HL-60/S4 treated with phorbol 12-myristate 13-acetate at 8.2 ng/mL for 4 days and 3 days (cell line): Measurements from ENCODE around the gene SLC35A5.
"Not testable (repeated sequence)": the region's sequence is repeated elsewhere in the genome, so short reads cannot be mapped to it uniquely, and the experiment has no call there.

Experiments
- in situ Hi-C: fragments of 300-500 bp; cut with MboI; formaldehyde crosslinking; loops from 2 replicates; pipeline ENCODE4 v1.15.0; 2022; ENCODE audit warnings: low sequenced_read_pairs

The SLC35A5 gene, protein sequence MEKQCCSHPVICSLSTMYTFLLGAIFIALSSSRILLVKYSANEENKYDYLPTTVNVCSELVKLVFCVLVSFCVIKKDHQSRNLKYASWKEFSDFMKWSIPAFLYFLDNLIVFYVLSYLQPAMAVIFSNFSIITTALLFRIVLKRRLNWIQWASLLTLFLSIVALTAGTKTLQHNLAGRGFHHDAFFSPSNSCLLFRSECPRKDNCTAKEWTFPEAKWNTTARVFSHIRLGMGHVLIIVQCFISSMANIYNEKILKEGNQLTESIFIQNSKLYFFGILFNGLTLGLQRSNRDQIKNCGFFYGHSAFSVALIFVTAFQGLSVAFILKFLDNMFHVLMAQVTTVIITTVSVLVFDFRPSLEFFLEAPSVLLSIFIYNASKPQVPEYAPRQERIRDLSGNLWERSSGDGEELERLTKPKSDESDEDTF

DNA sequence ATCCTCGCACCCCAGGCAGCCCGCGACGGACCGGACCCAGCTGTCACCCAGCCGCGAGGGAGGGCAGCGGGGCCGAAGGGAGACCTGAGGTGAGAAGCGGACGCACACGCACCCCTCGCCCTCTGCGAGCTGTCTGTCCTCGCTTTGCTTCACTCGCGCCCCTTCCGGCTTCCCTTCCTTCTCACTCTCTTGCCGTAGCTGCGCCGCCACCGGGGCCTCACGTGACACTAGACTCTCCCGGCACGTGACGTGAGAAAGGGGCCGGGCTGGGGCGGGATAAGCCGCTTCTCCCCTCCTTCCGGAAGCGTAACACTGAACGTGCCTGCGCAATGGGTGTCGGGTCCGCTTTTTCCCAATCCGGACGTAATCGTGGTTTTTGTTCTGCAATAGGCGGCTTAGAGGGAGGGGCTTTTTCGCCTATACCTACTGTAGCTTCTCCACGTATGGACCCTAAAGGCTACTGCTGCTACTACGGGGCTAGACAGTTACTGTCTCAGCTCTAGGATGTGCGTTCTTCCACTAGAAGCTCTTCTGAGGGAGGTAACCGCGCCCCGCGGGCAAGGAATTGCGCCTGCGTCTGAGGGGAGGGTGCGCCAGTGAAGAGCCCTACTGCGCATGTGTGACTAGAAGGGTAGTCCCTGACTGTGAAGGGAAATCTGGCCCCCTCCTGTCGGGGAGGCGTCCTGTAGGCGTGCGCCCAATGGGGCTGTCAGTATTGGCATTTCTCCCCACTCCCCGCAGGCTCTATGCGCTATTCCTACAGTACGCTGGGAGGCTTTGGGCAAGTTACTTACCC lies at the start of gene SLC35A5, which contains the start of gene ATG3:
Gene SLC35A5 (plus strand): TSS at position 312 of the 796 bp plus-strand sequence. CDS start 1,359 bp downstream, outside the sequence.
Gene ATG3 (minus strand): TSS at position 229 of the 796 bp plus-strand sequence. CDS start 434 bp downstream, outside the sequence.
- in situ Hi-C loops = no loop called here

DNA sequence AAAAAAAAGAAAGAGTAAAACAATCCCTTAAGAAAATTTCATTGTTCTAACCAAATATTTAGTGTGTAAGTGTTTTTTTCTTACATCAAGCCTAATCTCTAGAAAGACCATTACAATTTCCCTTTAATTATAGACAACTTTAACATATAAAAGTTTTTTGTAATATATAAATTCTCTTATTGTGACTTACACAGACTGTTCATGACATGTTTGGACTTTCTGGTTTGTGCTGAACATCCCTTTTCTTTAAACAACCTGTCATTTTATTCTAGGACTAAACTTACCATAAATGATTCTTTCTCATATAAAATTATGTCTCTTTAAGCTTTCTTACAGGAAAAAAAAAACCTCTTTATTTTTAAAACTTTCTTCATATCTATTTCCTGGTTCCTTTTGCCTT lies 49.5 kb upstream of the SLC35A5 start:
- in situ Hi-C loops = loop anchor here (25.0 kb wide), 1 partner anchor 200 kb away; no protein-coding TSS in a partner anchor

DNA sequence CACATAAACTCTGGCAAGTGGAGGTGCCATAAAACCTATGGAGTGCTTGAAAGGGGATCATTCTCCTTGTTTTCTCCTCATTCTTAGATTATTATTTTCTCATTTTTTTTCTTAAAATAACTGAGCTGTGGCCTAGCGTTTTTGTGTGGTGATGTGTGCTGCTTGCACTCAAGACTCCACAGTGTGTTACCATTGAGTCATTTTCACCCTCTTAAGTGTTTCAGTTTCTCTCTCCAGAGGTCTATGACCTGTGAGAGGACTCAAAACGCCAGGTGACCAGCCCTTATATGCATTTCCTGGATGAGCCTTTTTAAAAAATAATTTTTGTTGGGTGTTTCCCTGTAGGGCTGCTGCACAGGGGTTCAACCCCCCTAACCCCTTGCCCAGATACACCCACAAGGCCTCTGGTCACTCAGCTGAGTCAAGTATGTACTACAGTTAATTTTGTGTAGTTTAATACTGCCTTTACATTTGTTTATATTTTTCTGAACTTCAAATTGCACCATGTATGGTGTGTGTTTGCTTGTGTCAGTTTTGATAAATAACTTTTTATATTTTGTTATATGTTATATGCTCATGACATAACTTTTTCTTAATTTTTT lies 47.2 kb upstream of the SLC35A5 start:
- in situ Hi-C loops = loop anchor here (25.0 kb wide), 1 partner anchor 202 kb away; no protein-coding TSS in a partner anchor

DNA sequence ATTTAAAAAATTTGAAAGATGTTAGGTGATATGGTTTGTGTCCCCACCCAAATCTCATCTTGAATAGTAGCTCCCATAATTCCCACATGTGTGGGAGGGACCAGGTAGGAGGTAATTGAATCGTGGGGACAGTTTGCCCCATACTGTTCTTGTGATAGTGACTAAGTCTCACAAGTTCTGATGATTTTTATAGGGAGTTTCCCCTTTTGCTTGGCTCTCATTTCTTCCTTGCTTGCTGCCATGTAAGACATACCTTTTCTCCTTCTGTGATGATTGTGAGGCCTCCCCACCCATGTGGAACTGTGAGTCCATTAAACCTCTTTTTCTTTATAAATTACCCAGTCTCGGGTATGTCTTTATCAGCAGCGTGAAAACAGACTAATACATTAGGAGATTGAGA lies 42.9 kb upstream of the SLC35A5 start:
- in situ Hi-C loops = loop anchor here (25.0 kb wide), 1 partner anchor 207 kb away; no protein-coding TSS in a partner anchor

DNA sequence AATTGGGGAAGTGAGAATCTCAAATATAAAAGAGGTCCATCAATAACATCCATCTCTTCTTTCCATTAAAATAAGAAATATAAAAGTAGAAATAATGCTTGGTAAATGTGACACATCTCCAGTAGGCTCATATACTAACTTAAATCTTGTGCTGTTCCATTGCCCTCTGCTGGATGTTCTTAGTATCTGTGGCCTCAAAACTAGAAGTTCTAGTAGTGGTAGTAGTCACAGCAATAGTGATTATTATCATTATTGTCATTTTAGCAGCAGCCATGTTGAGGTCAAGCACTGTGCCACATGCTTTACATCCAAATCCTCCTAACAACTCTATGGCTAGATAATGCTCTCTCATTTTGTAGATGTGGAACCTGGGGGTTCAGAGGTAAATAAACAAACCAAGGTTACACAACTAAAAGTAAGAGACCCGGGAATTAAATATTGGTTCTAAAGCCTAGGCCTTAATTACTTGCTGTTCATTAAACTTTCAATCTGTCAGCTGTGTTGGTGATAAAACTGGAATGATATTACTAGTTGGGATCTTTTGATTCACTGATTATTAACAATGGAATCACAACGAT lies 42.3 kb upstream of the SLC35A5 start:
- in situ Hi-C loops = loop anchor here (10.0 to 25.0 kb wide), 2 partner anchors 207 to 405 kb away; no protein-coding TSS in a partner anchor

DNA sequence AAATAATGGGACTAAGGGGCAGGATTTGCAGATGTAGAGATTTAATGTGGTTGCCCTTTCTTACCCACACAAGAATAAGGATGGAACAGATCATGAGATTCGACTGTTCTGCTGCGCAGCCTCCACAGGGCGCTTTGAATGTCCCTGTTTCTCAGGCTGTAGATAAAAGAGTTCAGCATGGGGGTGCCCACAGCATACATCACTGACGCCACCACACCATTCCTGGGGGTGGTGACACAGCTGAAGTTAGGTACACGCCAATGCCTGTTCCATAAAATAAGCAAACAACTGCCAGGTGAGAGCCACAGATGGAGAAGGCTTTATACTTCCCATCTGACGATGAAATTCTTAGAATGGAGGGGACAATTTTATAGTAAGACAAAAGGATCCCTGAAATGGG lies 37.7 kb upstream of the SLC35A5 start:
- in situ Hi-C loops = loop anchor here (10.0 to 25.0 kb wide), 2 partner anchors 212 to 409 kb away; no protein-coding TSS in a partner anchor

DNA sequence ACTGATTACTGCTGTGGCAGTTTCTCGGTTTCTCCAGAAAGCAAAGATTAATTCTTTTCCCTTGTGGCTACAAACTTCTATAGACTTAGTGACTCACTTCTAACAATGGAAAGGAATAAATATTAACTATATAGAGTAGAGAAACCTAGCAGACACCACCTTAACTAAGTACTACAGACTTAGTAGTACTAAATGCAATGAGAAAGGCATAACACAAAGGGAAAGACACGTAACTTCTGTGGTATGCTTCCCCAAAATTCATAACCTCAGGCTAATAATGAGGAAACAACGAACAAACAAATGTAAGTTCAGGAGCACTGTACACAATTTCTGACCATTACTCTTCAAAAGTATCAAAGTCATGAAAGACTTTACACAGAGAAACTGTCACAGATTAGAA lies 31.3 kb upstream of the SLC35A5 start:
- in situ Hi-C loops = no loop called here

DNA sequence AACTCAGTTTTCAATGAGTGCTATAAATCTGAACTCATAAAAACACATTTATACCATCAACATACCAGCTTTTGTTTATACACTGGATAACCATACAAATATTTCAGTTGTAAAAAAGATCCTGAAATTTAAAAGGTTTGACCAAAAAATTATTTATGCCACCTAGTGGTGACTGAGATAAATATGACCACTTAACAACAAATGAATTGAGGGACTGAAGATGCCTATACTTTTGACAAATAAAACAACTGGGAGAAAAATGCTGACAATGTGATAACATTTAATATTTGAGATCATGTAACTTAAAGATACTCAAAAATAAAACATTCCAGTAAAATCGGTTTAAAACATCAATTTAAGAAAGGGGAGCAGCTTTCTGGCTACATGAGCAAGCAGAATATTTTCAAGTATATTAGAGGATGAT lies 30.5 kb upstream of the SLC35A5 start:
- in situ Hi-C loops = no loop called here

DNA sequence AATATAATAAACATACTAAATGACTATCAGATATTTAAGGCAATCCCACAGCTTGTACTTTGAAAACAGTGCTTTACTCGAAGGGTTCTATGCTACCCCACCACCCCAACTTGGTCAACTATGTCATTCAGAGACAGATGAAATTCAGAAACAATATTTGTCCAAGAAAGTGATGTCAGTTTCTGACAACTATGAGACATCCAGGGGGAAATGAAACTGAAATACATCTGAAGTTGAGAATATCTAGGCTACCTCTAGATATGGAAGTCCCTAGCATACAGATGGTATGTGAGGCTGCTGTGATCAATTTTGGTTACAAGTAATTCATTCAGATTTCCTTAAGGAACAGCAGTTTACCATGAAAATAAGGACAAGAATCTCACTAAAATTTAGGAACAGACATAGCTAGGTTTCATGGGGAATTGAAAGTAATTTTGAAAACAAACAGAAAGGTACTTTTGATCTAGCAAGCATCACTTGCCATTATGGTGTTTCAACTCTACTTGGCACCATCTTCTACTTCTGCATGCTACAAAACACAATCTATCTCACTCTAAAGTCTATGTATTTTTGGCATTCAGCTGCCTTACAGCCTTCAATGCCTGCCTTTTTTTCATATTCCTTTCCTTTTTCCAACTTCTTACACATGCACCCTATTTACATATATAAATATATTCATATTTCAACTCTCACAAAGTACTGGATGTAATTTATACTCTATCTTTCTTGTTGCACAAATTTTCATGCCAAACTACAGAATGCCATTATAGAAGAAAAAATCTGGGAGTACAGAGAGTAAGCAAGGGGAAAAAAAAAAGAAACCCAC lies 21.8 kb upstream of the SLC35A5 start:
- in situ Hi-C loops = no loop called here

DNA sequence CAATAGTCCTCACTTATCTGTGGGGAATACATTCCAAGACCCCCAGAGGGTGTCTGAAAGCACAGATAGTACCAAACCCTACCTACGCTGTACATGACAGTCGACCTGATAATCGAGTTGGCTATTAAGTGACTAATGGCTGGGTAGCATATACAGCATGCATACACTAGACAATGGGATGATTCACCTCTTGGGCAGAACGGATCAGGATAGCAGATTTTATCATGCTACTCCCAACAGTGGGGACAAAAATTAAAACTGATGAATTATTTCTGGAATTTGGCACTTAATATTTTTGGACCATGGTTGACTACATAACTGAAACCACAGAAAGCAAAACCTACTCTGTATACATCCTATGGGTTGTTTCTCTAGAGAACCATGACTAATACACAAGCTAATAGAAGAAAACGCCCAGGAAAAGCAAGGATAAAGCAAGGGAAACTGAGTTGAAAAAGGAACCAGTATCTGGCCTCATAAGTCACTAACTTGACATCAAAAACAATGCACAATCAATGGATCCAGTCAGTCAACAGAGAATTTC lies 15.6 kb upstream of the SLC35A5 start:
- in situ Hi-C loops = no loop called here

DNA sequence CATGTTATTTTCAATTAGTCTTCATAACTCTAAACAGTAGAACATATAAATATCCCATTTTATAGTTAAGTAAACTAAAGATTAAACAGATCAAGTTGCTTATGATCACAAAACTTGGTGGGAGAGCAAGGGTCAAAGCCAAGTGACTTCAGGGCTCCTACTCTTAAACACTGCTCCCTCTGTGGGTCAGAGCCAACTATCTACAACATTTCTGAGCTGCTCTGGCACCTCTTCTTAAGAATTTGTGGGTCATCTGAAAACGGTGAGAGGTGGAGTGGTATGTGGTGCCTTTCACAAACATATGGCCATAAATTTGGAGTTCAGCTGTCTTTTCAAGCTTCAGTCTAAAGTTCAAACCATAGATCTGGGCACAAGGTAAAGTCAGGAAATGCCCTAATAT lies 11.0 kb upstream of the SLC35A5 start:
- in situ Hi-C loops = no loop called here

DNA sequence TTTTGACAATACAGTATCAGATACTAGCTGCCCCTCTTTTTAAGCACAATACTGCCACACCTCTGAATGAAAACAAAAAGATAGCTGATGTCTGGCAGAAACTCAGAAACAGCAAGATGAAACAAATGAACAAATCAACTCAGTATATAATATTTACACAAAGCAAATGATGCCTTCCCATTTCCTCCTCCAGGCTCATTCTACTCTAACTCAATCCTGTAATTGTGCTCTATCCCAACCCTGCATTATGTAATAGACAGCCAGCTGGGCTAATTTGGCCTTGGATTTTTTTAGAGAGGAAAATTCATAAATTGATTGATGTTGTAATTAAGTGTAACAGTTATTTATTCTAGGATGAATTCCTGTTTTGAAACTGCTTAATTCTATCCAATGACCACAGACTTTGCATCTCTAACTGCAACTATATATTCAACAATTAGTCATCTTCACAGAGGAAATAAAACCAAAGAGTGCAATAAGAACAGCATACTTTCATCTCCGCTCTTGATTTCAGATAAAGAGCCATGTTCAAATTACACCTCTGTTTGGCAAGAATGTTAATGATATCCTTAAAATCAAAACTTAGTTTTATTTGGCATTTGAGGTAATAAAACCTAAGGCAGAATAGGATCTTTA lies 6.2 kb upstream of the SLC35A5 start:
- in situ Hi-C loops = no loop called here

DNA sequence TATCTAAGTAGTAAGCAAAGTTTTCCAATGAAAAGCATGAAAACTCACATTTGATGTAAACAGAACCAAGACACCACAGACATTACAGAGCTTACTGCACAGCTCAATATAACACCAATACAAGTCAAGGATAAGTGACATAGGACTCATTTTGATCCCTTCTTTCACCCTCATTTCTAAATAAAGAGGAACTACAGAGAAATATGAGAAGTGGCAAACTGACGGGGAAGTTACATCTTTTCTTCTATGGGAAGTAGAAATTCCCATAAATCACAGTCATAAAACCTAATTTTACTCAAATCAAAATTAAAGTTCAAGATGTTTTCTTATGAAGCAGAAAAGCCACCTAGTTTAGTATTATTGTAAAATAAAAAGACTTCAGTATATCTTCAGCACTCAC lies 3.9 kb upstream of the SLC35A5 start:
- in situ Hi-C loops = no loop called here

DNA sequence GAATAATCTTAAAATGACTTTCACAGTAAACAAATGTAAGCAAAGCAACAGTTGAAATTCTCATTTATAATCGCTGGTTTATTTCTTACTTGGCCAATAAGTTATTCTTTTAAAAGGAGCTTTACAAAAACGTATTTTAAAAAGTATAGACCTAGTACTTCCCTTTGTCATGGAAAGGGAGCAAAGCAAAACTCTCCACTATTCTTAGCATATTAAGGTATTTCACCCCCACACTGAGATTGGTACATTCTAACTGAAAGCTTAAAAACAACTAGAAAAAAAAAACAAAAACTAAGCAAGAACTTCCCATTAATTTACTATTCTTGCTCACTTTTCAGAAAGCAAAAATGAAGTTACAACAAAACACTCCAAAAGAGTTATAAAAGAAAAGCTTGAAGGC lies 1.5 kb upstream of the SLC35A5 start:
- in situ Hi-C loops = no loop called here

DNA sequence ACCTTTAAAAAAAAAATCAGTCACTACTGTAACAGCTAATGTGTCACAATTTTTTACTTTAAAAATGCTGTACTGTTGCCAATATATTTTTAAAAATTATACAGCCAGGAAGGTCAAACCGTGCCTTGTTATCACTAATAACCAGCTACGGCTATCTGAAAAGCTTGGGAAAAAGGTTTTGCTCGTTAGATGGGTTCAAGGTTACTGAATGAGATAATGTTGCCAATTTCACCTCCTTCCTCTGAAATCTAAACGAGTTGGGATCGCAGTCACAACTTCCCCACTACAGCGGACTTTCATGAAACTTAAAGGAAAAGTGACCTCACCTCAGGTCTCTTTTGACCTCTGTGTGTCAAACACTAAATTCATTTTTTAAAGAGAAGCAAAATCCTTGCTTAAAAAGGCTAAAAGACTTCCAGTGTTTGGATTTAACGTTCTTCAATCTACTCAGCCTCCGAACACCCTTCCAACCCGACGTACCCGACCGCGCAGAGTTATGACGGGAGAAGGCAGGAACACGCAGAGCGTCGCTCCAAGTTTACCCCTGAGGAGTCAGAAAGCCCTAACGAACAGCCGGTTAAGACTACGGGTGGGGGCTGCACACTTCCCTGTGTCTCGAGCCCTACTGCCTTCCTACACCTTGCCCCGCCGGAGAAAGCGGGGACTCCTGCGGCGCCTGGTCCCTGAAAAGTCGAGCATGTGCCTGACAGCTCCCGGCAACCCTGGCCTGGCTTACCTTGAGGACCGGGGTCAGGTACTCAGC lies 943 bp upstream of the SLC35A5 start:
- in situ Hi-C loops = no loop called here

DNA sequence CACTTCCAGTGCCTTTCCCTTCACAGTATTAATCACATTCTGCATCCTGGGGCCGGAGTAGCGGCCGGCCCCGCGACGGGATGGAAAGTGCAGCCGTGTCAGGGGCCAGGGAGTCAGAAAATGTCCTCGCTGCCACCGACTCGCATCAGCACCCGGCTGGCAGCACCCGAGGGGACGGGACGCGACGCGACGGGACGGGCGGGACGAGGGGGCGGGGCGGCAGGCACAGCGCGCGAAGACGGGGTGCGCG lies 436 bp upstream of the SLC35A5 start:
- in situ Hi-C loops = no loop called here

DNA sequence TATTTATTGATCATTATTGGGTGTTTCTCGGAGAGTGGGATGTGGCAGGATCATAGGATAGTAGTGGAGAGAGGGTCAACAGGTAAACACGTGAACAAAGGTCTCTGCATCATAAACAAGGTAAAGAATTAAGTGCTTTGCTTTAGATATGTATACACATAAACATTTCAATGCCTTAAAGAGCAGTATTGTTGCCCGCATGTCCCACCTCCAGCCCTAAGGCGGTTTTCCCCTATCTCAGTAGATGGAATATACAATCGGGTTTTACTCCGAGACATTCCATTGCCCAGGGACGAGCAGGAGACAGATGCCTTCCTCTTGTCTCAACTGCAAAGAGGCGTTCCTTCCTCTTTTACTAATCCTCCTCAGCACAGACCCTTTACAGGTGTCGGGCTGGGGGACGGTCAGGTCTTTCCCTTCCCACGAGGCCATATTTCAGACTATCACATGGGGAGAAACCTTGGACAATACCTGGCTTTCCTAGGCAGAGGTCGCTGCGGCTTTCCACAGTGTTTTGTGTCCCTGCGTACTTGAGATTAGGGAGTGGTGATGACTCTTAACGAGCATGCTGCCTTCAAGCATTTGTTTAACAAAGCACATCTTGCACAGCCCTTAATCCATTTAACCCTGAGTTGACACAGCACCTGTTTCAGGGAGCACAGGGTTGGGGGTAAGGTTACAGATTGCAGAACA lies 2.5 kb downstream of the SLC35A5 start:
- in situ Hi-C loops = not testable (repeated sequence)

DNA sequence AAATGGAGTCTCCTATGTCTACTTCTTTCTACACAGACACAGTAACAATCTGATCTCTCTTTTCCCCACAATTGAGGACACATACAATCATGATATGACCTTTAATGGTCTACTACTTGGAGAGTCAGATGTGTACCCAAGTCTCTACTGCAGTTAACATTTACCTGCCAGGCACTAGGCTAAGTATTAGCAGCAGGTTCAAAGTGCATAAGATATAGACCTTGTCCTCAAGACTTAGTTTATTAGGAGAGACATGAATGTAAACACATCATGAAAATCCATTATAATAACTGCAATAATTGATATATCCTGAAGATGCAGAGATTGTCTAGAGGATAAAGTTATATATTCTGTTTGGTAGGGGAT lies 3.1 kb downstream of the SLC35A5 start:
- in situ Hi-C loops = no loop called here
